CD4-positive, alpha-beta T cell treated with Interleukin-21 for 1 hour (primary cell): Measurements from ENCODE around the gene FGD1.

Source experiments
- DNase-seq: peaks from one replicate; pipeline ENCODE4 v3.0.0-alpha.2; 2020

Gene FGD1

GRCh38 chrX:54470054-54470760, 25.8 kb downstream of the FGD1 start:
- no peak for DNase-seq

GRCh38 chrX:54452920-54453319, 43.1 kb downstream of the FGD1 start:
- no peak for DNase-seq

GRCh38 chrX:54449929-54450328, 46.1 kb downstream of the FGD1 start:
- no peak for DNase-seq

- no peak for DNase-seq
Observed at GRCh38 chrX:54447461-54447860, 48.6 kb downstream of the FGD1 start.

GRCh38 chrX:54446084-54446483, 50.0 kb downstream of the FGD1 start:
- no peak for DNase-seq

GRCh38 chrX:54444752-54445151, 51.3 kb downstream of the FGD1 start:
- DNase-seq: no peak

- no peak for DNase-seq
Observed at GRCh38 chrX:54442790-54443189, 53.2 kb downstream of the FGD1 start.

GRCh38 chrX:54439960-54440871, 55.8 kb downstream of the FGD1 start, which contains the start of gene TSR2:
TSR2 (plus strand) TSS chrX:54440404; CDS start chrX:54440422, 18 bp downstream.
- DNase-seq: peak; percentile 85

- DNase-seq: no peak
Observed at GRCh38 chrX:54435121-54435520, 60.9 kb downstream of the FGD1 start.

GRCh38 chrX:54430519-54430918, 65.5 kb downstream of the FGD1 start:
- DNase-seq: no peak

- no peak for DNase-seq
Observed at GRCh38 chrX:54427837-54428424, 68.1 kb downstream of the FGD1 start.

- peak; percentile 7 for DNase-seq
Observed at GRCh38 chrX:54423161-54423888, 72.7 kb downstream of the FGD1 start.

- DNase-seq: no peak
Observed at GRCh38 chrX:54422168-54422567, 73.9 kb downstream of the FGD1 start.

GRCh38 chrX:54419559-54420302, 76.3 kb downstream of the FGD1 start:
- DNase-seq: no peak

- DNase-seq: no peak
Observed at GRCh38 chrX:54416965-54417364, 79.1 kb downstream of the FGD1 start.

- DNase-seq: no peak
Observed at GRCh38 chrX:54415534-54416350, 80.3 kb downstream of the FGD1 start.

GRCh38 chrX:54413753-54414152, 82.3 kb downstream of the FGD1 start:
- no peak for DNase-seq

- no peak for DNase-seq
Observed at GRCh38 chrX:54411732-54412131, 84.3 kb downstream of the FGD1 start.

GRCh38 chrX:54407266-54407665, 88.8 kb downstream of the FGD1 start:
- DNase-seq: no peak

GRCh38 chrX:54397113-54397512, 98.9 kb downstream of the FGD1 start:
- no peak for DNase-seq
